Medulla oblongata (tissue), 1 donor: ENCODE results near the gene GNB1L.

Source experiments
- DNase-seq: peaks from one replicate; pipeline ENCODE4 v3.0.0-alpha.2; 2015; ENCODE audit errors: extremely low spot score

The GNB1L gene

GRCh38 chr22:19733755-19734154 lies 120.9 kb downstream of the GNB1L start:
- no peak for DNase-seq
